ENCODE results near the gene UCK2. TPM values are rescaled to one million over a fixed set of nuclear protein-coding genes. Genes with fewer than 3 reads are reported as not detected.

The UCK2 gene
- total and polyA plus RNA-seq, 7 donors, result 8.3 to 33.0 (median 29.3) TPM

- Histone ChIP-seq H3K27ac (no peak overlapping the region), H3K27me3 (no peaks in the 10 kb centered on the region), H3K4me1 (peaks cover 0 to 10% (median 4%) of the 10 kb centered on the region in 4 donors), H3K36me3 (no peaks in the 10 kb centered on the region), H3K9me3 (no peaks in the 10 kb centered on the region), H3K4me3 (no peak overlapping the region)
- TF ChIP-seq POLR2AphosphoS5 (IDR thresholded peaks at IDR 0.05) (no peak), CTCF (IDR thresholded peaks at IDR 0.05) (no peak), EP300 (IDR thresholded peaks at IDR 0.05) (no peak), POLR2A (IDR thresholded peaks at IDR 0.05) (no peak)
- intact Hi-C loops (cut with DNase I), result no loop called here
- DNase-seq, result no peak
- 56 to 79% methylated on average over 8 of the region's 8 CpGs for WGBS, 2 donors
These were observed 29.8 kb downstream of the UCK2 start for GRCh38 chr1:165857046-165857801.

GRCh38 chr1:165858364-165858823 is 31.0 kb downstream of the UCK2 start:
- Histone ChIP-seq H3K36me3 (no peaks in the 10 kb centered on the region), H3K27ac (no peak overlapping the region), H3K9me3 (no peaks in the 10 kb centered on the region), H3K4me3 (no peak overlapping the region), H3K27me3 (no peaks in the 10 kb centered on the region), H3K4me1 (peaks cover 0 to 14% (median 4%) of the 10 kb centered on the region in 4 donors)
- 14 to 61% methylated on average over 3 of the region's 3 CpGs for WGBS, 2 donors
- intact Hi-C loops (cut with DNase I), result no loop called here
- TF ChIP-seq POLR2A (IDR thresholded peaks at IDR 0.05), result no peak
- no peak for TF ChIP-seq EP300 (IDR thresholded peaks at IDR 0.05)
- TF ChIP-seq CTCF (IDR thresholded peaks at IDR 0.05), result no peak
- no peak for TF ChIP-seq POLR2AphosphoS5 (IDR thresholded peaks at IDR 0.05)
- no peak for DNase-seq

- TF ChIP-seq CTCF (IDR thresholded peaks at IDR 0.05) (no peak), EP300 (IDR thresholded peaks at IDR 0.05) (no peak), POLR2AphosphoS5 (IDR thresholded peaks at IDR 0.05) (no peak), POLR2A (IDR thresholded peaks at IDR 0.05) (no peak)
- WGBS, 2 donors, result 20 to 69% methylated on average over 10 of the region's 10 CpGs
- intact Hi-C loops (cut with DNase I), result no loop called here
- Histone ChIP-seq H3K27me3 (no peaks in the 10 kb centered on the region), H3K27ac (no peak overlapping the region), H3K9me3 (no peaks in the 10 kb centered on the region), H3K4me1 (peaks cover 0 to 8% (median 3%) of the 10 kb centered on the region in 4 donors), H3K36me3 (no peaks in the 10 kb centered on the region), H3K4me3 (no peak overlapping the region)
- no peak for DNase-seq
These were observed 31.8 kb downstream of the UCK2 start for GRCh38 chr1:165858967-165859845.

GRCh38 chr1:165860065-165860464 is 32.7 kb downstream of the UCK2 start:
- intact Hi-C loops (cut with DNase I), result no loop called here
- TF ChIP-seq EP300 (IDR thresholded peaks at IDR 0.05) (no peak), POLR2AphosphoS5 (IDR thresholded peaks at IDR 0.05) (no peak), CTCF (IDR thresholded peaks at IDR 0.05) (no peak), POLR2A (IDR thresholded peaks at IDR 0.05) (no peak)
- Histone ChIP-seq H3K36me3 (no peaks in the 10 kb centered on the region), H3K27ac (no peak overlapping the region), H3K9me3 (no peaks in the 10 kb centered on the region), H3K4me3 (no peak overlapping the region), H3K27me3 (no peaks in the 10 kb centered on the region), H3K4me1 (peaks cover 0 to 5% (median 2%) of the 10 kb centered on the region in 4 donors)
- WGBS, 2 donors, result 61 to 98% methylated on average over 2 of the region's 2 CpGs
- no peak for DNase-seq

Measured in sigmoid colon (tissue), 7 donors.